Measurements from ENCODE around the gene GALNT5.

GRCh38 chr2:157355618-157356017 lies 98.1 kb downstream of the GALNT5 start:
- TF ChIP-seq CTCF (IDR thresholded peaks at IDR 0.05; ENCODE audit: low read depth, low read length, missing input control) (no peak), ATF3 (IDR thresholded peaks at IDR 0.05) (no peak), RAD21 (IDR thresholded peaks at IDR 0.05) (no peak), FOXA1 (IDR thresholded peaks at IDR 0.05) (no peak), TAF1 (conservative IDR thresholded peaks at IDR 0.05) (no peak)
